ENCODE data around the gene TMEM123. TPM values are rescaled to one million over a fixed set of nuclear protein-coding genes. Genes with fewer than 3 reads are reported as not detected.

The TMEM123 gene, protein sequence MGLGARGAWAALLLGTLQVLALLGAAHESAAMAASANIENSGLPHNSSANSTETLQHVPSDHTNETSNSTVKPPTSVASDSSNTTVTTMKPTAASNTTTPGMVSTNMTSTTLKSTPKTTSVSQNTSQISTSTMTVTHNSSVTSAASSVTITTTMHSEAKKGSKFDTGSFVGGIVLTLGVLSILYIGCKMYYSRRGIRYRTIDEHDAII
- 76.7 and 84.0 TPM in 2 replicates for total RNA-seq

GRCh38 chr11:102452461-102453301, at the start of gene TMEM123:
TSS of gene TMEM123 (minus strand) at chr11:102452765. CDS start at chr11:102452623, 142 bp downstream.

GRCh38 chr11:102346748-102347461, 105.7 kb downstream of the TMEM123 start, which contains the start of gene BIRC2:
TSS of gene BIRC2 (plus strand) at chr11:102347214. CDS start at chr11:102349855, 2,641 bp downstream.

Other genes starting within 250 kb of the TMEM123 start
- gene BIRC3, start 135.3 kb downstream of the TMEM123 start, total RNA-seq = 0.71 and 0.86 TPM in 2 replicates
- 41.5 and 55.1 TPM in 2 replicates for gene BIRC2, start 105.6 kb downstream of the TMEM123 start, total RNA-seq
- gene MMP7, start 78.0 kb upstream of the TMEM123 start, total RNA-seq = 0.71 TPM in 1 of 2 replicates, not detected in the other
- gene MMP20, start 172.6 kb upstream of the TMEM123 start, total RNA-seq = not detected in 2 replicates